8988T (cell line): ENCODE results near the gene TPSD1.
"Not testable (repeated sequence)": the region's sequence is repeated elsewhere in the genome, so short reads cannot be mapped to it uniquely, and the experiment has no call there.

Source experiments
- DNase-seq: peaks from one replicate; pipeline ENCODE4 v3.0.0; 2011

The TPSD1 gene

DNA sequence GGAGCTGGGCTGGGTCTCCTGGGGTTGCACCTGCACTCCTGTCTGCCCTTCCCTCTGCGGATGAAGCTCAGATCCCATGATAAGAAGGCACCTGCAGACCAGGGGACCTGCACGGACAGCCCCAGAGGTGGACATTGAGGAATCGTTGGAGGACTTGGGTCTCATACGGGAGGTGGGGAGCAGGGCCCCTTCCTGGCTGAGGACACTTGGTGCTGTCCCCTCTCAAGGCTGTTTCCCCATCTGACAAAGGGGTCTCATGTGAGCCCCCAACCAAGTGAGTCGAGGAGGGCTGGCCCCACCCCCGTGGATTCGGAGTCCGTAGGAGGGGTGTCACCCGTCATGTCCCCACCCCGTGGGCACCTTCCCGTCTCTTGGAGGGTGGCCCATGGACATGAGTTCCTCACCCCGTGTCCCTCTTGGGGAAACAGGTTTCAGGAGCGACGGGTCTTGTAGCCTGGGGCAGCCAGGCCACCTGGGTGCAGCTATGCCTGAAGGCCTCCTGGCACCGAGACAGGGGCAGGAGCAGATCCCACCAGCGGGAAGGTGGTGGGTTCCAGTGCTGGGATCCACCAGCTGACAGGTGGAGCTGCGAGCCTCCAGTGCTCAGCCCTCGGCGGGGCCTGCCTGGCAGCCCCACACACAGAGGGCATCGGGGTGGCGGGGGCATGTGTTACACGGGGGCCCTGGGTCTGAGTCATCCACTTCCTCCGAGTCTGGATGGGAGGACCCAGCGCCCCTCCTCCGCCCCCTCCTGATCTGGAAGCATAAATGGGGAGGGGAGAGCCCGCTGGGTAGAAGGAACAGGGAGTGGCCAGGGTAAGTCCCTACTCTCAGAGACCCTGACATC is at the start of gene TPSD1:
Gene TPSD1, plus strand, starts transcription at position 794 of the 847 bp plus-strand sequence. CDS start 212 bp downstream, outside the sequence.
- not testable (repeated sequence) for DNase-seq

- no peak for DNase-seq
Measured at GRCh38 chr16:1206326-1206725, 49.5 kb upstream of the TPSD1 start.

GRCh38 chr16:1206786-1207185 is 49.1 kb upstream of the TPSD1 start:
- no peak for DNase-seq

DNA sequence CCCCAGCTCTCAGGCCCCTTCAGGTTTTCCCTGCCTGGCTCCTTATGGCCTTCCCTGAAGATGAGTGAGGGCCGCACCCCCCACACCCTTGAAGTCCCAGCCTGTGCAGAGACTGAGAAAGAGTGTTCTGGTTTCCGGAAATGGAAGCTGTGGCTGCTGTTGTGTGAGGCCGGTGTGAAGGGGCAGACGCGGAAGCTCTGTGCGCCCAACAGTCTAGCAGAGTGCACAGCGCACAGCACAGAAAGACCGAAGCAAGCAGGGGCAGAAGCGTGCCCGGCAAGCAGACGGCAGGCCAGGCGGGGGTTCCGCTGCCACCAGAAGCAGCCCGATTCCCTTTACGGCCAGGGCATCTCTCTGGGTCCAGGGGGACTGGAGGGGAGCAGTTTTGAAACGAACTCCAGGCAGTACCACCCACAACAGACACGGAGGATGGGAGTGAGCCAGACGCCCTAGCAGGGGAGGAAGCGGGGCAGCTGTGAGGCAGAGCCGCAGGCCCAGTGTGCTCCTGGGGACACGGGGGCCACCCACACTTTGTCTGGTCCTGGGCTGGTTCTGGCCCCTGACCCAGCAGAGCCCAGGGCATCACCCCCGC is 47.5 kb upstream of the TPSD1 start:
- DNase-seq, result no peak

DNA sequence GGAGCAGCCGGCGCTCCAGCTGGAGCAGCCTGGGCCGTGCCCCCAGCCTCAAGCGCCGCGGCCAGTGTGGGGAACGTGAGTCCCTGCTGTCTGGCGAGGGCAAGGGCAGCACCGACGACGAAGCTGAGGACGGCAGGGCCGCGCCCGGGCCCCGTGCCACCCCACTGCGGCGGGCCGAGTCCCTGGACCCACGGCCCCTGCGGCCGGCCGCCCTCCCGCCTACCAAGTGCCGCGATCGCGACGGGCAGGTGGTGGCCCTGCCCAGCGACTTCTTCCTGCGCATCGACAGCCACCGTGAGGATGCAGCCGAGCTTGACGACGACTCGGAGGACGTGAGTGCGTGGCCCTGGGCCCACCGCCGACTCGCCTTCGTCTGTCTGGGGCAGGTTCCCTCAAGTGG is 46.8 kb upstream of the TPSD1 start:
- no peak for DNase-seq

DNA sequence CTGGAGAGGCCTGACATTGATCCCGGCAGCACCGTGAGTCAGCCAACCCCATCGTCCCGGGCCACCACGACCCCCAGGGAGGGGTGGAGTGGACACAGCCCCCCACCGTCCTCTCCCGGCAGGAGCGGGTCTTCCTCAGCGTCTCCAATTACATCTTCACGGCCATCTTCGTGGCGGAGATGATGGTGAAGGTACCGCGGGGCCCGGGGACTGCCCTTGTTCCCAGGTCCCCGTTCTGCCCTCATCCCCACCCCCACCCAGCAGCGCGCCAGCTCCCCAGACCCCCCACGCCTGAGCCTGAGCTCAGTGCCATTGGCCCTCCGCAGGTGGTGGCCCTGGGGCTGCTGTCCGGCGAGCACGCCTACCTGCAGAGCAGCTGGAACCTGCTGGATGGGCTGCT is 45.4 kb upstream of the TPSD1 start:
- DNase-seq, result no peak

GRCh38 chr16:1211451-1212268 is 44.2 kb upstream of the TPSD1 start:
- no peak for DNase-seq

- no peak for DNase-seq
Measured at GRCh38 chr16:1212616-1213194, 43.2 kb upstream of the TPSD1 start.

- no peak for DNase-seq
Measured at GRCh38 chr16:1213231-1213630, 42.6 kb upstream of the TPSD1 start.

DNA sequence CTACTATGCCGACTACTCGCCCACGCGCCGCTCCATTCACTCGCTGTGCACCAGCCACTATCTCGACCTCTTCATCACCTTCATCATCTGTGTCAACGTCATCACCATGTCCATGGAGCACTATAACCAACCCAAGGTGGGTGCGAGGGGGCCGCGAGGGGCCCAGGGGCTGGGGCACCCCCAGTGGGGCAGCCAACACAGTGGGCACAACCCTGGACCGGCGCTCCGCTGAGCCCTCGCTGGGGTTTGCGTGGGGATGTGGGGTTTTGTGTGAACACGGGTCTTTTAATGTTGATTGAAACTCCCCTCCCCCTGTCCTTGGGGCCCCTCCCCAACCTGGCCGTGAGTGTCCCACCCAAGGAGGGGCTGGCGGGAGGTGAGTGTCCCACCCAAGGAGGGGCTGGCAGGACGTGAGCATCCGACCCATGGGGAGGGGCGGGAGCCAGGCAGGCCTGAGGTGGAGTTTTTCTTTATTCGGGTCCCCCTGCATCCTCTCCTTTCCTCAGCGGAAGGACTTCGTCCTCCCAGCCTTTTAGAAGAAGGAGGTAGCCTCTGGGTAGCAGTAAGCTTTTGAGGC is 42.0 kb upstream of the TPSD1 start:
- DNase-seq, result no peak

GRCh38 chr16:1214719-1215118 is 41.1 kb upstream of the TPSD1 start:
- no peak for DNase-seq

- no peak for DNase-seq
Measured at GRCh38 chr16:1215574-1216295, 40.1 kb upstream of the TPSD1 start.

DNA sequence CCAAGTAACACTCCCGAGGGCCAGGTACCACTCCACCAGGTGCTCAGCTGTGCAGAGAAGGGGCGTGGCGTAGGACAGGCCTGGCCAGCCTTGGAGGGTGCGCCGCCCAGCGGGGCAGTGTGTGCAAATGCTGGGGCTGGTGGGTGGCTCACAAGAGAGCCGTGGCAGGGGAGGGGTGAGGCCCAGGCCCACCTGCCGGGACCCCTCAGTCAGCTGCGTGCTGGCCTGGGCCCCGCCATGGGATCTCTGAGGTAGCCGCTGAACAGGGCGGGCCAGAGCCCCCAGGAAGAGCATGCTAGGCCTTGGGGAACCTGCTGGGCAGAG is 39.6 kb upstream of the TPSD1 start:
- DNase-seq, result no peak

- DNase-seq, result no peak
Measured at GRCh38 chr16:1216681-1217400, 39.0 kb upstream of the TPSD1 start.

- DNase-seq, result no peak
Measured at GRCh38 chr16:1217526-1217925, 38.3 kb upstream of the TPSD1 start.

- no peak for DNase-seq
Measured at GRCh38 chr16:1218061-1218929, 37.6 kb upstream of the TPSD1 start.

DNA sequence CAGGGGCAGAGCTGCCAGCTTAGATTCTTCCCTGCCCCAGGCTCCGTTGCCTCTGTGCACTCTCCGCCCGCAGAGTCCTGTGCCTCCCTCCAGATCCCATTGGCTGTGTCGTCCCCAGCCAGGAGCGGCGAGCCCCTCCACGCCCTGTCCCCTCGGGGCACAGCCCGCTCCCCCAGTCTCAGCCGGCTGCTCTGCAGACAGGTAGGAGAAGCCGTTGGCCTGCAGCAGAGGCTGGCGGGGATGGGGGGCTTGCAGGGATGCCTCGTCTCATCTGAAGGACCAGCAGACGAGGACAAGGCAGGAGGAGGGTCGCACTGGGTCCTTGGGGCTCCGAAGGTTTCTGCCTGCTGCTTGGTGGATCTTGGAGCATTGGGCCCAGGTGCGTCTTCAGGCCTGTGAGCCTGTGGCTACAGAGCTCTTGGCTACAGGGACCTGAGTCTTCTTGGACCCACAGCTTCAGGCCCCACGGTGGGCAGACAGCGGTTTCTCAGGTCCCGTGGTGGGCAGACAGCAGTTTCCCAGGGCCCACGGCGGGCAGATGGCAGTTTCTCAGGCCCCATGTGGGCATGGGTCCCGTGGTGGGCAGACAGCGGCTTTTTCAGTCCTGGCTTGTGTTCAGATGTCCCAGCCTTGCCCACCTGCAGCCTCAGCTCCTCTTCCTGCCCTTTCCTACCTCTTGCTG is 36.8 kb upstream of the TPSD1 start:
- no peak for DNase-seq

DNA sequence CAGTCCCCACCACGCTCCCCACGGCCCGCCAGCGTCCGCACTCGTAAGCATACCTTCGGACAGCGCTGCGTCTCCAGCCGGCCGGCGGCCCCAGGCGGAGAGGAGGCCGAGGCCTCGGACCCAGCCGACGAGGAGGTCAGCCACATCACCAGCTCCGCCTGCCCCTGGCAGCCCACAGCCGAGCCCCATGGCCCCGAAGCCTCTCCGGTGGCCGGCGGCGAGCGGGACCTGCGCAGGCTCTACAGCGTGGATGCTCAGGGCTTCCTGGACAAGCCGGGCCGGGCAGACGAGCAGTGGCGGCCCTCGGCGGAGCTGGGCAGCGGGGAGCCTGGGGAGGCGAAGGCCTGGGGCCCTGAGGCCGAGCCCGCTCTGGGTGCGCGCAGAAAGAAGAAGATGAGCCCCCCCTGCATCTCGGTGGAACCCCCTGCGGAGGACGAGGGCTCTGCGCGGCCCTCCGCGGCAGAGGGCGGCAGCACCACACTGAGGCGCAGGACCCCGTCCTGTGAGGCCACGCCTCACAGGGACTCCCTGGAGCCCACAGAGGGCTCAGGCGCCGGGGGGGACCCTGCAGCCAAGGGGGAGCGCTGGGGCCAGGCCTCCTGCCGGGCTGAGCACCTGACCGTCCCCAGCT is 35.7 kb upstream of the TPSD1 start:
- no peak for DNase-seq

DNA sequence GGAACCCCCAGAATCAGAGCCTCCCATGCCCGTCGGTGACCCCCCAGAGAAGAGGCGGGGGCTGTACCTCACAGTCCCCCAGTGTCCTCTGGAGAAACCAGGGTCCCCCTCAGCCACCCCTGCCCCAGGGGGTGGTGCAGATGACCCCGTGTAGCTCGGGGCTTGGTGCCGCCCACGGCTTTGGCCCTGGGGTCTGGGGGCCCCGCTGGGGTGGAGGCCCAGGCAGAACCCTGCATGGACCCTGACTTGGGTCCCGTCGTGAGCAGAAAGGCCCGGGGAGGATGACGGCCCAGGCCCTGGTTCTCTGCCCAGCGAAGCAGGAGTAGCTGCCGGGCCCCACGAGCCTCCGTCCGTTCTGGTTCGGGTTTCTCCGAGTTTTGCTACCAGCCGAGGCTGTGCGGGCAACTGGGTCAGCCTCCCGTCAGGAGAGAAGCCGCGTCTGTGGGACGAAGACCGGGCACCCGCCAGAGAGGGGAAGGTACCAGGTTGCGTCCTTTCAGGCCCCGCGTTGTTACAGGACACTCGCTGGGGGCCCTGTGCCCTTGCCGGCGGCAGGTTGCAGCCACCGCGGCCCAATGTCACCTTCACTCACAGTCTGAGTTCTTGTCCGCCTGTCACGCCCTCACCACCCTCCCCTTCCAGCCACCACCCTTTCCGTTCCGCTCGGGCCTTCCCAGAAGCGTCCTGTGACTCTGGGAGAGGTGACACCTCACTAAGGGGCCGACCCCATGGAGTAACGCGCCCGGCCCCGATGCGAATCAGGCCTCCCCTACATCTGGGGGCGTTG is 34.8 kb upstream of the TPSD1 start:
- DNase-seq, result no peak
